Lung (tissue), 12 donors: ENCODE results near the gene HMX1. TPM values are rescaled to one million over a fixed set of nuclear protein-coding genes. Genes with fewer than 3 reads are reported as not detected.

Experiments
- ATAC-seq: fragments of 200-7000 bp; cut with Tn5 transposase; one replicate; pipeline ENCODE4 v1.9.1; 2020; ENCODE audit warnings: moderate number of reproducible peaks; ENCODE audit not compliant: insufficient read depth, low FRiP score
- DNase-seq, 3 donors: peaks; one replicate each; pipeline ENCODE4 v3.0.0-alpha.2; 2013 to 2017
- H3K27ac ChIP-seq, 2 donors: one replicate each; pipeline ENCODE4 v1.5.1; 2013; ENCODE audit warnings: mild to moderate bottlenecking in 2 of 2, moderate library complexity in 2 of 2, control low read depth in 1 of 2, inconsistent platforms in 1 of 2, low read depth in 1 of 2, low read length in 1 of 2
- H3K27me3 ChIP-seq, 3 donors: one replicate each; pipeline ENCODE4 v1.5.1; 2013; ENCODE audit warnings: low read length in 2 of 3; ENCODE audit not compliant: control insufficient read depth in 3 of 3, insufficient read depth in 3 of 3
- H3K36me3 ChIP-seq, 4 donors: one replicate each; pipeline ENCODE4 v1.5.1; 2013; ENCODE audit warnings: low read length in 4 of 4, mild to moderate bottlenecking in 1 of 4, moderate library complexity in 1 of 4; ENCODE audit not compliant: control insufficient read depth in 4 of 4, insufficient read depth in 4 of 4
- H3K4me1 ChIP-seq, 5 donors: one replicate each; pipeline ENCODE4 v1.5.1; 2013; ENCODE audit warnings: low read length in 5 of 5, mild to moderate bottlenecking in 2 of 5, moderate library complexity in 1 of 5; ENCODE audit not compliant: control insufficient read depth in 5 of 5, insufficient read depth in 5 of 5
- H3K4me3 ChIP-seq: one replicate; pipeline ENCODE4 v1.5.1; 2013; ENCODE audit warnings: mild to moderate bottlenecking, control low read depth, moderate library complexity
- H3K9ac ChIP-seq, 2 donors: one replicate each; pipeline ENCODE4 v1.5.1; 2013; ENCODE audit warnings: low read length in 2 of 2, control low read depth in 1 of 2; ENCODE audit not compliant: insufficient read depth in 1 of 2
- H3K9me3 ChIP-seq, 4 donors: one replicate each; pipeline ENCODE4 v1.5.1; 2013; ENCODE audit warnings: low read length in 3 of 4, mild to moderate bottlenecking in 1 of 4, moderate library complexity in 1 of 4; ENCODE audit not compliant: control insufficient read depth in 4 of 4, insufficient read depth in 3 of 4
- WGBS, 2 donors: extraction: QIAGEN DNeasy Blood & Tissue Kit; methylation state at CpG; one replicate each; pipeline ENCODE4 v1.1.7; 2013; 5-methylcytosine and 5-hydroxymethylcytosine counted together
- polyA plus RNA-seq, 2 donors: library from polyadenylated mRNA; stranded (reverse); fragments of 200-250 nt; gene quantifications; one replicate each; pipeline ENCODE4 v1.2.1, GENCODE V29; 2013
- total RNA-seq, 2 donors: library from RNA; depleted of rRNA in 1 of 2; stranded (reverse); fragments of >200 nt in 1 of 2; gene quantifications; one replicate each; pipeline ENCODE4 v1.2.1, GENCODE V29; 2014 to 2021
- TF ChIP-seq, protein P1 (sequence below): IDR thresholded peaks from 2 replicates; pipeline ENCODE4 v1.5.1; 2012; ENCODE audit warnings: mild to moderate bottlenecking; ENCODE audit errors: control extremely low read depth, extremely low read depth
- donor health status: control.
- donor health status: control.
- donor health status: Bipolar disorder and iron deficiency.
- donor health status: healthy.
- donor health status: DM: yes; HTN: yes; CAD: no.

Gene HMX1
- total and polyA plus RNA-seq, 4 donors: not detected

- Histone ChIP-seq H3K4me1 (peaks cover 0 to 6% (median 3%) of the 10 kb centered on the region in 5 donors), H3K36me3 (no peaks in the 10 kb centered on the region), H3K27me3 (peaks cover 21 to 70% (median 60%) of the 10 kb centered on the region in 3 donors), H3K9ac (no peak overlapping the region), H3K4me3 (no peak overlapping the region), H3K27ac (no peak overlapping the region), H3K9me3 (peaks cover 0 to 20% (median 0%) of the 10 kb centered on the region in 4 donors)
- ATAC-seq (no peak), DNase-seq (no peak)
- WGBS, 2 donors: 20 to 33% methylated on average over 10 of the region's 10 CpGs
- TF ChIP-seq, protein P1, sequence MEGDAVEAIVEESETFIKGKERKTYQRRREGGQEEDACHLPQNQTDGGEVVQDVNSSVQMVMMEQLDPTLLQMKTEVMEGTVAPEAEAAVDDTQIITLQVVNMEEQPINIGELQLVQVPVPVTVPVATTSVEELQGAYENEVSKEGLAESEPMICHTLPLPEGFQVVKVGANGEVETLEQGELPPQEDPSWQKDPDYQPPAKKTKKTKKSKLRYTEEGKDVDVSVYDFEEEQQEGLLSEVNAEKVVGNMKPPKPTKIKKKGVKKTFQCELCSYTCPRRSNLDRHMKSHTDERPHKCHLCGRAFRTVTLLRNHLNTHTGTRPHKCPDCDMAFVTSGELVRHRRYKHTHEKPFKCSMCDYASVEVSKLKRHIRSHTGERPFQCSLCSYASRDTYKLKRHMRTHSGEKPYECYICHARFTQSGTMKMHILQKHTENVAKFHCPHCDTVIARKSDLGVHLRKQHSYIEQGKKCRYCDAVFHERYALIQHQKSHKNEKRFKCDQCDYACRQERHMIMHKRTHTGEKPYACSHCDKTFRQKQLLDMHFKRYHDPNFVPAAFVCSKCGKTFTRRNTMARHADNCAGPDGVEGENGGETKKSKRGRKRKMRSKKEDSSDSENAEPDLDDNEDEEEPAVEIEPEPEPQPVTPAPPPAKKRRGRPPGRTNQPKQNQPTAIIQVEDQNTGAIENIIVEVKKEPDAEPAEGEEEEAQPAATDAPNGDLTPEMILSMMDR: no peak
These were observed 16.7 kb downstream of the HMX1 start for GRCh38 chr4:8854931-8855330.

GRCh38 chr4:8854016-8854415 lies 17.6 kb downstream of the HMX1 start:
- 21 to 33% methylated on average over 6 of the region's 6 CpGs for WGBS, 2 donors
- H3K27me3 ChIP-seq: peaks cover 13 to 63% (median 55%) of the 10 kb centered on the region in 3 donors

DNA sequence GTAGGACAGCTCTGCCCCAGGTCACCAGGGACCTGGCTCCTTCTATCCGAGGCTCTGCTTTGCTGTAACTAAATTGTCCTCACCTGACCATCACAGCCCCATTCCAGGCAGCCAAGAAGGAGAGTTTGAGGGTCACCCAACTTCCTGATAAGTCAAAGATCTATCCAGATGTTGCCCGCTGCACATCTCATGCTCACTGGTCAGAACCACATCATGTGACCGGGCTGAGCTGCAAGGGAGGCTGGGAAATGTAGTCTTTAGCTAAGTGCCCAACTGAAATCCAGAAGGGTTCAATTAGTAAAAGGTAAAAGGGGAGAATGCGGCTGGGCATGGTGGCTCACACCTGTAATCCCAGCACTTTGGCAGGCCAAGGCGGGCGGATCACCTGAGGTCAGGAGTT lies 18.4 kb downstream of the HMX1 start:
- WGBS, 2 donors: 89 to 90% methylated on average over 6 of the region's 6 CpGs
- Histone ChIP-seq H3K27me3 (peaks cover 6 to 62% (median 55%) of the 10 kb centered on the region in 3 donors), H3K27ac (no peak overlapping the region), H3K4me3 (no peak overlapping the region), H3K4me1 (peaks cover 0 to 6% (median 3%) of the 10 kb centered on the region in 5 donors), H3K36me3 (no peaks in the 10 kb centered on the region), H3K9me3 (peaks cover 0 to 18% (median 0%) of the 10 kb centered on the region in 4 donors), H3K9ac (no peak overlapping the region)
- ATAC-seq (no peak), DNase-seq (no peak)
- TF ChIP-seq, protein P1: no peak

More at GRCh38 chr4:8854016-8854415, 17.6 kb downstream of the HMX1 start:
- Histone ChIP-seq H3K36me3 (no peaks in the 10 kb centered on the region), H3K27ac (no peak overlapping the region), H3K9ac (no peak overlapping the region), H3K4me3 (no peak overlapping the region), H3K9me3 (peaks cover 0 to 20% (median 0%) of the 10 kb centered on the region in 4 donors), H3K4me1 (peaks cover 0 to 6% (median 3%) of the 10 kb centered on the region in 5 donors)
- TF ChIP-seq, protein P1: no peak
- DNase-seq (no peak), ATAC-seq (no peak)
